Breast epithelium (tissue), 4 donors: ENCODE data around the gene ADAMTSL2. TPM values are rescaled to one million over a fixed set of nuclear protein-coding genes. Genes with fewer than 3 reads are reported as not detected.

Experiments
- DNase-seq, 2 donors: peaks; one replicate each; pipeline ENCODE4 v3.0.0-alpha.2; 2019; ENCODE audit warnings: low spot score in 2 of 2
- H3K27ac ChIP-seq, 2 donors: fragments of 200-600 bp; sonication (generic) in 1 of 2; one replicate each; pipeline ENCODE4 v1.5.1; 2016 to 2019; ENCODE audit warnings: mild to moderate bottlenecking in 1 of 2
- H3K27me3 ChIP-seq, 2 donors: fragments of 200-600 bp; sonication (generic) in 1 of 2; one replicate each; pipeline versions ENCODE4 v1.5.1 to v1.6.0; 2017 to 2019; ENCODE audit warnings: control low read depth in 1 of 2, mild to moderate bottlenecking in 1 of 2
- H3K36me3 ChIP-seq: fragments of 200-600 bp; one replicate; pipeline ENCODE4 v1.5.1; 2019
- H3K4me1 ChIP-seq, 2 donors: fragments of 200-600 bp; sonication (generic); one replicate each; pipeline ENCODE4 v1.5.1; 2016 to 2019; ENCODE audit warnings: control low read depth in 1 of 2
- H3K4me3 ChIP-seq, 3 donors: fragments of 200-600 bp; sonication (generic); 1 replicate in 2 of 3; 2 replicates in 1 of 3; pipeline ENCODE4 v1.5.1; 2016 to 2019; ENCODE audit warnings: mild to moderate bottlenecking in 3 of 3, moderate library complexity in 2 of 3
- H3K9me3 ChIP-seq, 2 donors: fragments of 200-600 bp; sonication (generic) in 1 of 2; one replicate each; pipeline ENCODE4 v1.5.1; 2016 to 2019; ENCODE audit warnings: control low read depth in 1 of 2
- CTCF ChIP-seq, 3 donors: fragments of 450-650 bp; IDR thresholded peaks; one replicate each; pipeline ENCODE4 v1.5.1; 2016 to 2017; ENCODE audit warnings: antibody characterized with exemption in 3 of 3, mild to moderate bottlenecking in 3 of 3, moderate library complexity in 3 of 3
- POLR2A ChIP-seq: fragments of 450-650 bp; IDR thresholded peaks from one replicate; pipeline ENCODE4 v1.6.1; 2016; ENCODE audit warnings: antibody characterized with exemption, mild to moderate bottlenecking, moderate library complexity
- POLR2AphosphoS5 ChIP-seq, 3 donors: sonication (generic); formaldehyde crosslinking; IDR thresholded peaks; one replicate each; pipeline ENCODE4 v1.6.1; 2017; ENCODE audit warnings: antibody characterized with exemption in 3 of 3
- intact Hi-C: fragments of 100-400 bp; cut with DNase I; formaldehyde crosslinking; loops from one replicate; pipeline ENCODE4 v1.15.1; 2023; ENCODE audit warnings: low total_unique reads
- total RNA-seq, 3 donors: library from RNA; depleted of rRNA; stranded (reverse); fragments of >200 nt; gene quantifications; one replicate each; pipeline ENCODE4 v1.1.0, GENCODE V29; 2016

ADAMTSL2 gene
- total RNA-seq, 3 donors from 2014 or later = 0.33 to 0.80 (median 0.44) TPM

GRCh38 chr9:133508046-133508445 lies 26.5 kb upstream of the ADAMTSL2 start:
- Histone ChIP-seq H3K36me3 (no peaks in the 10 kb centered on the region), H3K9me3 (no peaks in the 10 kb centered on the region), H3K27ac (no peak overlapping the region), H3K4me1 (no peaks in the 10 kb centered on the region), H3K27me3 (no peaks in the 10 kb centered on the region), H3K4me3 (no peak overlapping the region)
- intact Hi-C loops = no loop called here
- TF ChIP-seq POLR2AphosphoS5 (IDR thresholded peaks at IDR 0.05) (no peak), CTCF (IDR thresholded peaks at IDR 0.05) (no peak), POLR2A (no peak)
- no peak for DNase-seq

DNA sequence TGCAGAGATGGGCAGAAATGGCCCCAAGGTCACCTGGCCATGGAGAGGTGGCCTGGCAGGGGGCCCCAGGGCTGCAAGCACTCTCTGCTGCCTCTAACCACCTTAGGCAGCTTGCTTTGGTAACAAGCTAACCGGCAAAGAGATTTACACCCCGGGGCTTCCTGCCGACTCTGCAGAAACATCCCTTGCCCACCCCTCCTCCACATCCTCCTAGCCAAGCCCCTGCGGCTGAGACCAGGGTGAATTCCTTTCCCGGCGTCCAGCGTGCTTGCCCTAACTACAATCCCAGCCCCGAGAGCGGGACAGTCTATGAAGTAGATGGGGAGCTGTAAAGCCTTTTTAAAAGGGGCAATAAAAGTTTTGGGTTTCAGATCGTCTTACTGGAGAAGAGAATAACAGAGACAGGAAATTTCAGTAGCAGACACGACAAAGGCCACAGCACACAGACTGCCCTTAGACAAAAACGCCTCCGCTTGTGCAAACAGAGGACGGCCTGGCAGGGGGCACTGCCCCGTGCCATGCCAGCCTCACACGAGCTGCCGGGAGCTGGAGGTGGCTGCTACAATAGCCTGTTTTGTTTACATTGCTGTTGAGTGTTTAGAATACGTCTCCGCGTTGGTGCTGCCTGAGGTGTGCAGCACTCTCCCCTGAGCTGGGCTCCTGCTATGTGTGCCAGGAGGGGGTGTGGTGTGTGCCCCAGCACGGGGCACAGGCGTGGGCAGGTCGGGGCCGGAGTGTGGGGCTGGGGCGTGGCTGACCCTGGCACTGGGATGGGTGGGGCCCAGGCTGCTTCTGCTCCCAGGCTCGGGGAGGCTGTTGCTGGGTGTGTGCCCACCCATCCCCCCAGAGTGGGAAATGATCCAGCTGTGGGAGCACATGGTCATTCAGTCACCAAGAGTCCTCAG lies 25.1 kb upstream of the ADAMTSL2 start:
- DNase-seq = no peak
- Histone ChIP-seq H3K9me3 (no peaks in the 10 kb centered on the region), H3K4me3 (peak overlapping the region in 2 of 3 donors; percentile 13 to 50), H3K4me1 (no peaks in the 10 kb centered on the region), H3K36me3 (no peaks in the 10 kb centered on the region), H3K27me3 (peaks cover 0 to under 1% of the 10 kb centered on the region in 2 donors), H3K27ac (no peak overlapping the region)
- intact Hi-C loops = no loop called here
- no peak for TF ChIP-seq POLR2AphosphoS5 (IDR thresholded peaks at IDR 0.05)
- TF ChIP-seq POLR2A = no peak
- TF ChIP-seq CTCF (IDR thresholded peaks at IDR 0.05) = no peak

DNA sequence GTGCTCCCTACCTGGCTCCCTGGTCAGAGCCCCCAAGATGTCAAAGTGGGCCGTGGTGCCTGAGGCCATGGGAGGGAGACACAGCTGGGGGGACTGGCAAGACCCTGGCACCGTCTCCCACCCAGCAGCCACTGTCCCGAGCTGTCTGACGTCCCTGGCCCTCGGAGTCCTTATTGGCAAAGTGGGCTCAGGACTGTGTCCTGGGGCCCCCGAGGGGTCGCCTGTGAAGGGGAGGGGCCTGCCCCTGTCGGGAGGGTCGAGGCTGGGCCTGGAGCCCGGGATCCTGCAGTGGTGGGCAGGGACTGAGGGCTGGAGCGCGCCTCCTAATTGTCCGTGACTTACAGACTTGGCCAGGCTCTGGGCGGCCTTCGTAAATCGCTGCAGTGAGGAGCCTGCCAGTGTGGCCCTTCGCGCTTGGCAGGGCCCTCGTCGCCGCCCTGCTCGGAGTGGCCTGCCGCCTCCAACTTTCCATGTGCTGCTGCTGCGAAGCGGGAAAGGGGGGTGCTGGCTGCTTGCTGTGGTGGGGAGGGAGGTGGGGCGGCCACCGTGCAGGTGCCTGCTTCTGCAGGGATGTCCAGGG lies 23.5 kb upstream of the ADAMTSL2 start:
- no peak overlapping the region for H3K4me3 ChIP-seq
- peaks cover 0 to 7% of the 10 kb centered on the region in 2 donors for H3K27me3 ChIP-seq
- intact Hi-C loops = no loop called here
- TF ChIP-seq POLR2A (no peak), CTCF (IDR thresholded peaks at IDR 0.05) (no peak), POLR2AphosphoS5 (IDR thresholded peaks at IDR 0.05) (no peak)
- H3K4me1 ChIP-seq = no peaks in the 10 kb centered on the region
- H3K9me3 ChIP-seq = no peaks in the 10 kb centered on the region
- no peak for DNase-seq
- no peaks in the 10 kb centered on the region for H3K36me3 ChIP-seq
- H3K27ac ChIP-seq = no peak overlapping the region

- TF ChIP-seq CTCF (IDR thresholded peaks at IDR 0.05) = no peak
- TF ChIP-seq POLR2AphosphoS5 (IDR thresholded peaks at IDR 0.05) = no peak
- H3K4me3 ChIP-seq = no peak overlapping the region
- no peaks in the 10 kb centered on the region for H3K36me3 ChIP-seq
- intact Hi-C loops = no loop called here
- peaks cover 0 to 7% of the 10 kb centered on the region in 2 donors for H3K27me3 ChIP-seq
- H3K27ac ChIP-seq = no peak overlapping the region
- H3K4me1 ChIP-seq = no peaks in the 10 kb centered on the region
- DNase-seq = no peak
- no peaks in the 10 kb centered on the region for H3K9me3 ChIP-seq
Observed at GRCh38 chr9:133511607-133512006, 22.9 kb upstream of the ADAMTSL2 start.
